Heart left ventricle (tissue), 16 donors: ENCODE data around the gene NR0B1. TPM values are rescaled to one million over a fixed set of nuclear protein-coding genes. Genes with fewer than 3 reads are reported as not detected.

Experiments used
- ATAC-seq, 4 donors: fragments of 200-7000 bp; cut with Tn5 transposase; one replicate each; pipeline ENCODE4 v1.9.1; 2020 to 2022; ENCODE audit warnings: moderate library complexity in 4 of 4, mild to moderate bottlenecking in 3 of 4, moderate number of reproducible peaks in 1 of 4
- DNase-seq, 5 donors: peaks; one replicate each; pipeline ENCODE4 v3.0.0-alpha.2; 2020
- H3K27ac ChIP-seq, 12 donors: fragments of 200-600 bp; sonication (generic) in 4 of 12; one replicate each; pipeline versions ENCODE4 v1.5.0 to v1.8.0; 2016 to 2022; ENCODE audit warnings: mild to moderate bottlenecking in 2 of 12
- H3K27me3 ChIP-seq, 9 donors: fragments of 200-600 bp; sonication (generic) in 2 of 9; one replicate each; pipeline versions ENCODE4 v1.5.1 to v1.8.0; 2016 to 2022; ENCODE audit warnings: mild to moderate bottlenecking in 3 of 9
- H3K36me3 ChIP-seq, 9 donors: fragments of 200-600 bp; sonication (generic) in 2 of 9; one replicate each; pipeline versions ENCODE4 v1.5.0 to v1.8.0; 2018 to 2022; ENCODE audit warnings: mild to moderate bottlenecking in 2 of 9
- H3K4me1 ChIP-seq, 12 donors: fragments of 200-600 bp; sonication (generic) in 4 of 12; one replicate each; pipeline versions ENCODE4 v1.5.0 to v1.8.0; 2016 to 2022; ENCODE audit warnings: mild to moderate bottlenecking in 3 of 12
- H3K4me3 ChIP-seq, 12 donors: fragments of 200-600 bp; sonication (generic) in 4 of 12; one replicate each; pipeline versions ENCODE4 v1.5.0 to v1.8.0; 2017 to 2022; ENCODE audit warnings: mild to moderate bottlenecking in 9 of 12, moderate library complexity in 4 of 12
- H3K9me3 ChIP-seq, 12 donors: fragments of 200-600 bp; sonication (generic) in 4 of 12; one replicate each; pipeline versions ENCODE4 v1.5.0 to v1.8.0; 2016 to 2022; ENCODE audit warnings: mild to moderate bottlenecking in 1 of 12
- CTCF ChIP-seq, 12 donors: fragments of 200-600 bp; sonication (generic) in 4 of 12; IDR thresholded peaks; one replicate each; pipeline versions ENCODE4 v1.5.0 to v1.8.0; 2018 to 2022; ENCODE audit warnings: antibody characterized with exemption in 12 of 12, mild to moderate bottlenecking in 5 of 12
- POLR2A ChIP-seq, 2 donors: fragments of 450-650 bp; IDR thresholded peaks; one replicate each; pipeline ENCODE4 v1.6.1; 2017; ENCODE audit warnings: antibody characterized with exemption in 2 of 2, mild to moderate bottlenecking in 2 of 2, moderate library complexity in 2 of 2
- WGBS, 4 donors: extraction: QIAGEN DNeasy Blood & Tissue Kit in 2 of 4; methylation state at CpG; one replicate each; pipeline versions ENCODE4 v1.1.5 to v1.1.7; 2013 to 2018; 5-methylcytosine and 5-hydroxymethylcytosine counted together
- intact Hi-C, 10 donors: fragments of 100-400 bp; cut with DNase I; formaldehyde crosslinking; loops; one replicate each; pipeline versions ENCODE4 v1.11.1 to v1.14.2; 2022
- polyA plus RNA-seq, 2 donors: library from polyadenylated mRNA; stranded (reverse); fragments of 200-250 nt; gene quantifications; one replicate each; pipeline ENCODE4 v1.2.3, GENCODE V29; 2013
- total RNA-seq, 9 donors: library from RNA; depleted of rRNA in 2 of 9; stranded (reverse); fragments of >200 nt in 2 of 9; fragmentation: NEBNext Ultra II Directional in 3 of 9; extraction: Animal tissue kit (Norgen Biotek cat#: 25700) in 3 of 9; gene quantifications; one replicate each; pipeline versions ENCODE4 v1.1.0 to v1.2.4, GENCODE V29; 2016 to 2023
- donor health status: ischemic (EF 13 %, LVEDD 7.1; RV severe dilation, severe dysfunction).
- donor health status: healthy with polysubstance abuse.
- donor health status: DM: no; HTN: yes; CAD: no.
- donor health status: DM: no; HTN: no; CAD: no.
- donor health status: ischemic (EF 25% LVEDD 6.9; RV normal size, moderate dysfunction).
- donor health status: ischemic (EF 25% LVEDD 5.7; RV mildly dilated, moderate dysfunction).
- donor health status: healthy.
- donor health status: DM: yes; HTN: yes; CAD: no.
- donor health status: ischemic (EF 35%, LVEDD 5.7; RV mildly dilated, moderate dysfunction).
- donor health status: nonischemic (EF 11% LVEDD 7.7; RV severe dilation, severe dysfunction).
- donor health status: DM: yes; HTN: yes; CAD: no.
- donor health status: PGD.
- donor health status: ischemic (EF 29% LVEDD 5.4; RV normal size, mild dysfunction).
- donor health status: nonischemic (EF 23%, LVEDD 6.1; RV moderate dilation, normal function).

The NR0B1 gene
- total and polyA plus RNA-seq, 11 donors, result 0.11 TPM; not detected in 10

GRCh38 chrX:30327762-30328161, 18.6 kb upstream of the NR0B1 start:
- ATAC-seq (no peak), DNase-seq (no peak)
- intact Hi-C loops, result no loop called here
- no peak for TF ChIP-seq CTCF (IDR thresholded peaks at IDR 0.05)
- no peak for TF ChIP-seq POLR2A (IDR thresholded peaks at IDR 0.05)
- Histone ChIP-seq H3K4me3 (no peak overlapping the region), H3K9me3 (no peaks in the 10 kb centered on the region), H3K36me3 (no peaks in the 10 kb centered on the region), H3K27me3 (peaks cover 0 to 5% (median 0%) of the 10 kb centered on the region in 9 donors), H3K4me1 (no peaks in the 10 kb centered on the region), H3K27ac (no peak overlapping the region)
- WGBS, 4 donors, result 71 to 90% (median 82%) methylated on average over 4 of the region's 4 CpGs

GRCh38 chrX:30317308-30317707, 8.1 kb upstream of the NR0B1 start:
- no peaks in the 10 kb centered on the region for H3K27me3 ChIP-seq
- no peaks in the 10 kb centered on the region for H3K9me3 ChIP-seq
- no peak overlapping the region for H3K27ac ChIP-seq
- ATAC-seq, result no peak
- no peak for TF ChIP-seq CTCF (IDR thresholded peaks at IDR 0.05)
- no peak for TF ChIP-seq POLR2A (IDR thresholded peaks at IDR 0.05)
- no peaks in the 10 kb centered on the region for H3K36me3 ChIP-seq
- no peak overlapping the region for H3K4me3 ChIP-seq
- H3K4me1 ChIP-seq, result no peaks in the 10 kb centered on the region
- WGBS, 4 donors, result 89 to 97% (median 96%) methylated on average over 1 of the region's 1 CpG
- intact Hi-C loops, result no loop called here
- no peak for DNase-seq

GRCh38 chrX:30313322-30313721, 4.1 kb upstream of the NR0B1 start:
- Histone ChIP-seq H3K4me3 (no peak overlapping the region), H3K9me3 (no peaks in the 10 kb centered on the region), H3K36me3 (no peaks in the 10 kb centered on the region), H3K27me3 (peaks cover 0 to 16% (median 5%) of the 10 kb centered on the region in 9 donors), H3K27ac (no peak overlapping the region), H3K4me1 (peaks cover 0 to 9% (median 0%) of the 10 kb centered on the region in 12 donors)
- 79 to 83% (median 83%) methylated on average over 3 of the region's 3 CpGs for WGBS, 4 donors
- intact Hi-C loops, result no loop called here
- TF ChIP-seq POLR2A (IDR thresholded peaks at IDR 0.05) (no peak), CTCF (IDR thresholded peaks at IDR 0.05) (no peak)
- DNase-seq (no peak), ATAC-seq (no peak)

GRCh38 chrX:30312858-30313257, 3.7 kb upstream of the NR0B1 start:
- intact Hi-C loops, result no loop called here
- TF ChIP-seq POLR2A (IDR thresholded peaks at IDR 0.05) (no peak), CTCF (IDR thresholded peaks at IDR 0.05) (no peak)
- 77 to 92% (median 86%) methylated on average over 5 of the region's 5 CpGs for WGBS, 4 donors

More at GRCh38 chrX:30312858-30313257, 3.7 kb upstream of the NR0B1 start:
- Histone ChIP-seq H3K36me3 (no peaks in the 10 kb centered on the region), H3K4me3 (no peak overlapping the region), H3K27ac (no peak overlapping the region), H3K9me3 (no peaks in the 10 kb centered on the region), H3K27me3 (peaks cover 0 to 20% (median 8%) of the 10 kb centered on the region in 9 donors), H3K4me1 (peaks cover 0 to 10% (median 0%) of the 10 kb centered on the region in 12 donors)
- ATAC-seq, result no peak
- DNase-seq, result no peak
